Sigmoid colon (tissue), 7 donors: Measurements from ENCODE around the gene TIMM10. TPM values are rescaled to one million over a fixed set of nuclear protein-coding genes. Genes with fewer than 3 reads are reported as not detected.

Experiments used
- DNase-seq: peaks from one replicate; pipeline ENCODE4 v3.0.0-alpha.2; 2019
- H3K27ac ChIP-seq, 4 donors: fragments of 200-600 bp; sonication (generic); one replicate each; pipeline ENCODE4 v1.5.1; 2016 to 2019; ENCODE audit warnings: mild to moderate bottlenecking in 1 of 4
- H3K27me3 ChIP-seq, 3 donors: fragments of 200-600 bp; sonication (generic); one replicate each; pipeline ENCODE4 v1.5.1; 2019; ENCODE audit warnings: mild to moderate bottlenecking in 1 of 3
- H3K36me3 ChIP-seq, 4 donors: fragments of 200-600 bp; sonication (generic); one replicate each; pipeline ENCODE4 v1.5.1; 2016 to 2019
- H3K4me1 ChIP-seq, 4 donors: fragments of 200-600 bp; sonication (generic); one replicate each; pipeline ENCODE4 v1.5.1; 2017 to 2019
- H3K4me3 ChIP-seq, 4 donors: fragments of 200-600 bp; sonication (generic); one replicate each; pipeline ENCODE4 v1.5.1; 2017 to 2019; ENCODE audit warnings: mild to moderate bottlenecking in 2 of 4, moderate library complexity in 1 of 4
- H3K9me3 ChIP-seq, 4 donors: fragments of 200-600 bp in 3 of 4; sonication (generic) in 3 of 4; one replicate each; pipeline versions ENCODE4 v1.5.1 to v1.6.1; 2013 to 2019
- CTCF ChIP-seq, 4 experiments: fragments of 450-650 bp in 3 of 4; fragments of 200-600 bp in 1 of 4; IDR thresholded peaks; one replicate each; pipeline ENCODE4 v1.5.1; 2016 to 2019; ENCODE audit warnings: antibody characterized with exemption in 4 of 4, mild to moderate bottlenecking in 3 of 4, moderate library complexity in 2 of 4
- EP300 ChIP-seq, 4 donors: sonication (generic); formaldehyde crosslinking; IDR thresholded peaks; one replicate each; pipeline ENCODE4 v1.6.1; 2017; ENCODE audit warnings: antibody characterized with exemption in 4 of 4
- POLR2A ChIP-seq, 2 donors: fragments of 450-650 bp; IDR thresholded peaks; one replicate each; pipeline ENCODE4 v1.6.1; 2016; ENCODE audit warnings: antibody characterized with exemption in 2 of 2, mild to moderate bottlenecking in 2 of 2, moderate library complexity in 2 of 2
- POLR2AphosphoS5 ChIP-seq, 4 donors: sonication (generic); formaldehyde crosslinking; IDR thresholded peaks; one replicate each; pipeline ENCODE4 v1.6.1; 2017; ENCODE audit warnings: antibody characterized with exemption in 4 of 4
- WGBS, 2 donors: extraction: QIAGEN DNeasy Blood & Tissue Kit; methylation state at CpG; one replicate each; pipeline ENCODE4 v1.1.7; 2013; 5-methylcytosine and 5-hydroxymethylcytosine counted together
- intact Hi-C: fragments of 100-400 bp; cut with DNase I; formaldehyde crosslinking; loops from one replicate; pipeline ENCODE4 v1.15.1; 2023
- polyA plus RNA-seq, 3 donors: library from polyadenylated mRNA; stranded (reverse); fragments of 200-250 nt; gene quantifications; one replicate each; pipeline ENCODE4 v1.2.3, GENCODE V29; 2013
- total RNA-seq, 4 donors: library from RNA; depleted of rRNA; stranded (reverse); fragments of >200 nt; gene quantifications; one replicate each; pipeline ENCODE4 v1.1.0, GENCODE V29; 2016
- donor health status: healthy with polysubstance abuse.
- donor health status: Bipolar disorder and iron deficiency.
- donor health status: healthy.

TIMM10 gene
- total and polyA plus RNA-seq, 7 donors = 22.4 to 62.9 (median 48.0) TPM

DNA sequence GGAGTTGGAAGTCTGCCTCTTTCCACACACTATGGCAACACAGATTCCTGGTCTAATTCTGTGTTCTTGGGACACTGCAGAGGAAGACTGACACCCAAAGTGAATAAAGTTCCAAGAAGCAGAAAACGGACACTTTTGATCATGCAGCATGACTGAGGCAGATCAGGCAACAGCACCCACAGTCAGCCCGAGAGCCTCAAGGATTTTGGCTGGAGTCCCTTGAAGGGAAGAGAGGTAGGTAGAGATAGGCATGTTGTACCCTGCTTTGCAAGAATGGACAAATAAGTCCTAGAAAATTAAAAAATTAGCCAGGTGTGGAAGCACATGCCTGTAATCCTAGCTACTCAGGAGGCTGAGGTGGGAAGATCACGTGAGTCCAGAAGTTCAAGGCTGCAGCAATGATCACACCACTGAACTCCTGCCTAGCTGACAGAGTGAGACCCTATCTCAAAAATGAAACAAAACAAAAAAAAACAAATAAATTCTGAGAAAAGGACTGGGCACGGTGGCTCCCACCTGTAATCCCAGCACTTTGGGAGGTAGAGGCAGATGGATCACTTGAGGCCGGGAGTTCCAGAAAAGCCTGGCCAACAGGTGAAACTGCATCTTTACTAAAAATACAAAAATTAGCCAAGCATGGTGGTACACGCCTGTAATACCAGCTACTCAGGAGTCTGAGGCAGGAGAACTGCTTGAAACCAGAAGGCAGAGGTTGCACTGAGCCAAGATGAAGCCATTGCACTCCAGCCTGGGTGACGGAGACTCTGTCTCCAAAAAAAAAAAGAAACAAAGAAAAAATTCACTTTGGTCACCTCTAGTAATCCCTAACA, 22.0 kb downstream of the TIMM10 start:
- H3K27ac ChIP-seq = no peak overlapping the region
- intact Hi-C loops = no loop called here
- no peak overlapping the region for H3K4me3 ChIP-seq
- DNase-seq = no peak
- no peaks in the 10 kb centered on the region for H3K27me3 ChIP-seq
- WGBS, 2 donors = 91 to 93% methylated on average over 7 of the region's 7 CpGs
- H3K36me3 ChIP-seq = peaks cover 0 to 29% (median 0%) of the 10 kb centered on the region in 4 donors
- no peaks in the 10 kb centered on the region for H3K9me3 ChIP-seq
- TF ChIP-seq POLR2AphosphoS5 (IDR thresholded peaks at IDR 0.05) (no peak), POLR2A (IDR thresholded peaks at IDR 0.05) (no peak), EP300 (IDR thresholded peaks at IDR 0.05) (no peak)
- H3K4me1 ChIP-seq = peaks cover 0 to 7% (median 1%) of the 10 kb centered on the region in 4 donors

GRCh38 chr11:57506522-57506921, 24.0 kb downstream of the TIMM10 start:
- no peaks in the 10 kb centered on the region for H3K9me3 ChIP-seq
- 88 to 92% methylated on average over 1 of the region's 1 CpG for WGBS, 2 donors
- no peaks in the 10 kb centered on the region for H3K4me1 ChIP-seq
- H3K27me3 ChIP-seq = no peaks in the 10 kb centered on the region
- TF ChIP-seq POLR2AphosphoS5 (IDR thresholded peaks at IDR 0.05) (no peak), CTCF (IDR thresholded peaks at IDR 0.05) (no peak), EP300 (IDR thresholded peaks at IDR 0.05) (no peak), POLR2A (IDR thresholded peaks at IDR 0.05) (no peak)
- peaks cover 0 to 35% (median 0%) of the 10 kb centered on the region in 4 donors for H3K36me3 ChIP-seq
- intact Hi-C loops = no loop called here
- DNase-seq = no peak
- no peak overlapping the region for H3K27ac ChIP-seq
- no peak overlapping the region for H3K4me3 ChIP-seq

- Histone ChIP-seq H3K36me3 (peaks cover 0 to 43% (median 0%) of the 10 kb centered on the region in 4 donors), H3K9me3 (no peaks in the 10 kb centered on the region), H3K27me3 (no peaks in the 10 kb centered on the region), H3K4me3 (no peak overlapping the region), H3K27ac (no peak overlapping the region), H3K4me1 (peaks cover 0 to 11% (median 10%) of the 10 kb centered on the region in 4 donors)
- TF ChIP-seq EP300 (IDR thresholded peaks at IDR 0.05) (no peak), POLR2AphosphoS5 (IDR thresholded peaks at IDR 0.05) (no peak), POLR2A (IDR thresholded peaks at IDR 0.05) (no peak), CTCF (IDR thresholded peaks at IDR 0.05) (no peak)
- 83 to 93% methylated on average over 4 of the region's 4 CpGs for WGBS, 2 donors
- no peak for DNase-seq
- intact Hi-C loops = no loop called here
Measured at GRCh38 chr11:57504511-57504910, 26.0 kb downstream of the TIMM10 start.

DNA sequence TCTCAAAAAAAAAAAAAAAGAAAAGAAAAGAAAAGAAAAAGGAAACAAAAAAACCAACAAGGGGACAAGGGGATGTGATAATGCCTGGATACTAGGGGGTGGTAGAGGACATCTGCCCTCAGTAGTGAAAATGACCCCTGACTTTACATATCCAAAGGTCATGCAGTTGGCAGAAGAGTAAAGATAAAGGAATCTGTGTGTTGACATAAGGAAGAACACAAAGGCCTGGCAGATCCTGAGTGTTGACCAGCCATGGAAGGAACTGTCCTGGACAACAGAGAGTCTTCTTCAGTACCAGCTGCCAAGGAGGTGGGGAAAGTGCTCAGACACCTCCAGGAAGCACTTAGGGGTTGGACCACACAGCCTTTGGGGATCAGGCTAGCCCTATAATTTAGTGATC, 27.7 kb downstream of the TIMM10 start:
- no peak for DNase-seq
- Histone ChIP-seq H3K27me3 (no peaks in the 10 kb centered on the region), H3K4me1 (peaks cover 0 to 23% (median 19%) of the 10 kb centered on the region in 4 donors), H3K27ac (no peak overlapping the region), H3K36me3 (peaks cover 0 to 43% (median under 1%) of the 10 kb centered on the region in 4 donors), H3K9me3 (no peaks in the 10 kb centered on the region), H3K4me3 (no peak overlapping the region)
- TF ChIP-seq CTCF (IDR thresholded peaks at IDR 0.05) (no peak), POLR2AphosphoS5 (IDR thresholded peaks at IDR 0.05) (no peak), POLR2A (IDR thresholded peaks at IDR 0.05) (no peak), EP300 (IDR thresholded peaks at IDR 0.05) (no peak)
- intact Hi-C loops = no loop called here

GRCh38 chr11:57502376-57502775, 28.2 kb downstream of the TIMM10 start:
- Histone ChIP-seq H3K4me3 (no peak overlapping the region), H3K9me3 (no peaks in the 10 kb centered on the region), H3K27me3 (no peaks in the 10 kb centered on the region), H3K4me1 (peaks cover 0 to 23% (median 19%) of the 10 kb centered on the region in 4 donors), H3K36me3 (peaks cover 0 to 38% (median 1%) of the 10 kb centered on the region in 4 donors), H3K27ac (no peak overlapping the region)
- 96 to 97% methylated on average over 3 of the region's 3 CpGs for WGBS, 2 donors
- intact Hi-C loops = no loop called here
- DNase-seq = no peak
- TF ChIP-seq POLR2AphosphoS5 (IDR thresholded peaks at IDR 0.05) (no peak), EP300 (IDR thresholded peaks at IDR 0.05) (no peak), POLR2A (IDR thresholded peaks at IDR 0.05) (no peak), CTCF (IDR thresholded peaks at IDR 0.05) (no peak)
